Measurements from ENCODE around the gene HCCS. TPM values are rescaled to one million over a fixed set of nuclear protein-coding genes. Genes with fewer than 3 reads are reported as not detected.

The HCCS gene
- total and polyA plus RNA-seq, 2 of the 13 experiments (the other 11 are each of a cell fraction or from before 2014, with no cell fraction given) = 15.4 to 16.7 TPM

GRCh38 chrX:11066812-11067211 is 44.3 kb upstream of the HCCS start:
- ATAC-seq = no peak
- POLR2A ChIA-PET = no interaction called here

More at GRCh38 chrX:11066812-11067211, 44.3 kb upstream of the HCCS start:
- Histone ChIP-seq H4K20me1 (ENCODE audit: insufficient read depth, low read length) (no peaks in the 10 kb centered on the region), H3K4me1 (ENCODE audit: insufficient read depth, low read length) (no peaks in the 10 kb centered on the region), H3K36me3 (replicated peaks in 1 of 2; ENCODE audit: control insufficient read depth in 1 of 2, insufficient read depth in 2 of 2, low read length in 2 of 2) (no peaks in the 10 kb centered on the region), H3K9me3 (ENCODE audit: low read length) (no peaks in the 10 kb centered on the region), H3K27ac (ENCODE audit: extremely low read length, insufficient read depth, low read length) (no peak overlapping the region), H3K9ac (ENCODE audit: insufficient read depth, low read depth, low read length) (no peak overlapping the region), H3K79me2 (ENCODE audit: insufficient read depth, low read length) (no peaks in the 10 kb centered on the region), H3K4me2 (ENCODE audit: low read depth, low read length) (no peak overlapping the region), H3K4me3 (replicated peaks in 1 of 3; ENCODE audit: insufficient read depth in 1 of 3, low read depth in 2 of 3, low read length in 3 of 3) (no peak overlapping the region), H3K27me3 (ENCODE audit: control insufficient read depth in 1 of 2, insufficient read depth in 2 of 2, low read length in 2 of 2) (no peaks in the 10 kb centered on the region), H2AFZ (ENCODE audit: low read length) (no peak overlapping the region)
- 97% methylated on average over 2 of the region's 2 CpGs for WGBS (ENCODE audit: low lambda C conversion rate)
- CTCF ChIA-PET (ENCODE audit: low intra/inter-chr PET ratio, low total read pairs) = no interaction called here
- TF ChIP-seq TP53 (CRISPR knock-in tag; conservative IDR thresholded peaks at IDR 0.05) (no peak), HNF4A (CRISPR knock-in tag; IDR thresholded peaks at IDR 0.05) (no peak), ZNF547 (CRISPR knock-in tag; IDR thresholded peaks at IDR 0.05) (no peak), SPEN (CRISPR knock-in tag; IDR thresholded peaks at IDR 0.05; ENCODE audit: low read depth) (no peak), USF2 (IDR thresholded peaks at IDR 0.05; ENCODE audit: low read depth, low read length) (no peak), USF2 (CRISPR knock-in tag; IDR thresholded peaks at IDR 0.05; ENCODE audit: borderline replicate concordance) (no peak), NFE2L1 (CRISPR knock-in tag; IDR thresholded peaks at IDR 0.05; ENCODE audit: borderline replicate concordance) (no peak)
- TF ChIP-seq, protein P1, sequence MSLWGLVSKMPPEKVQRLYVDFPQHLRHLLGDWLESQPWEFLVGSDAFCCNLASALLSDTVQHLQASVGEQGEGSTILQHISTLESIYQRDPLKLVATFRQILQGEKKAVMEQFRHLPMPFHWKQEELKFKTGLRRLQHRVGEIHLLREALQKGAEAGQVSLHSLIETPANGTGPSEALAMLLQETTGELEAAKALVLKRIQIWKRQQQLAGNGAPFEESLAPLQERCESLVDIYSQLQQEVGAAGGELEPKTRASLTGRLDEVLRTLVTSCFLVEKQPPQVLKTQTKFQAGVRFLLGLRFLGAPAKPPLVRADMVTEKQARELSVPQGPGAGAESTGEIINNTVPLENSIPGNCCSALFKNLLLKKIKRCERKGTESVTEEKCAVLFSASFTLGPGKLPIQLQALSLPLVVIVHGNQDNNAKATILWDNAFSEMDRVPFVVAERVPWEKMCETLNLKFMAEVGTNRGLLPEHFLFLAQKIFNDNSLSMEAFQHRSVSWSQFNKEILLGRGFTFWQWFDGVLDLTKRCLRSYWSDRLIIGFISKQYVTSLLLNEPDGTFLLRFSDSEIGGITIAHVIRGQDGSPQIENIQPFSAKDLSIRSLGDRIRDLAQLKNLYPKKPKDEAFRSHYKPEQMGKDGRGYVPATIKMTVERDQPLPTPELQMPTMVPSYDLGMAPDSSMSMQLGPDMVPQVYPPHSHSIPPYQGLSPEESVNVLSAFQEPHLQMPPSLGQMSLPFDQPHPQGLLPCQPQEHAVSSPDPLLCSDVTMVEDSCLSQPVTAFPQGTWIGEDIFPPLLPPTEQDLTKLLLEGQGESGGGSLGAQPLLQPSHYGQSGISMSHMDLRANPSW (CRISPR knock-in tag; IDR thresholded peaks at IDR 0.05; ENCODE audit: borderline replicate concordance) = no peak
- TF ChIP-seq, protein P2, sequence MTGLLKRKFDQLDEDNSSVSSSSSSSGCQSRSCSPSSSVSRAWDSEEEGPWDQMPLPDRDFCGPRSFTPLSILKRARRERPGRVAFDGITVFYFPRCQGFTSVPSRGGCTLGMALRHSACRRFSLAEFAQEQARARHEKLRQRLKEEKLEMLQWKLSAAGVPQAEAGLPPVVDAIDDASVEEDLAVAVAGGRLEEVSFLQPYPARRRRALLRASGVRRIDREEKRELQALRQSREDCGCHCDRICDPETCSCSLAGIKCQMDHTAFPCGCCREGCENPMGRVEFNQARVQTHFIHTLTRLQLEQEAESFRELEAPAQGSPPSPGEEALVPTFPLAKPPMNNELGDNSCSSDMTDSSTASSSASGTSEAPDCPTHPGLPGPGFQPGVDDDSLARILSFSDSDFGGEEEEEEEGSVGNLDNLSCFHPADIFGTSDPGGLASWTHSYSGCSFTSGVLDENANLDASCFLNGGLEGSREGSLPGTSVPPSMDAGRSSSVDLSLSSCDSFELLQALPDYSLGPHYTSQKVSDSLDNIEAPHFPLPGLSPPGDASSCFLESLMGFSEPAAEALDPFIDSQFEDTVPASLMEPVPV (CRISPR knock-in tag; IDR thresholded peaks at IDR 0.05) = no peak
- TF ChIP-seq, protein P3, sequence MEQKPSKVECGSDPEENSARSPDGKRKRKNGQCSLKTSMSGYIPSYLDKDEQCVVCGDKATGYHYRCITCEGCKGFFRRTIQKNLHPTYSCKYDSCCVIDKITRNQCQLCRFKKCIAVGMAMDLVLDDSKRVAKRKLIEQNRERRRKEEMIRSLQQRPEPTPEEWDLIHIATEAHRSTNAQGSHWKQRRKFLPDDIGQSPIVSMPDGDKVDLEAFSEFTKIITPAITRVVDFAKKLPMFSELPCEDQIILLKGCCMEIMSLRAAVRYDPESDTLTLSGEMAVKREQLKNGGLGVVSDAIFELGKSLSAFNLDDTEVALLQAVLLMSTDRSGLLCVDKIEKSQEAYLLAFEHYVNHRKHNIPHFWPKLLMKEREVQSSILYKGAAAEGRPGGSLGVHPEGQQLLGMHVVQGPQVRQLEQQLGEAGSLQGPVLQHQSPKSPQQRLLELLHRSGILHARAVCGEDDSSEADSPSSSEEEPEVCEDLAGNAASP (CRISPR knock-in tag; IDR thresholded peaks at IDR 0.05; ENCODE audit: borderline replicate concordance) = no peak
- TF ChIP-seq, protein P4, sequence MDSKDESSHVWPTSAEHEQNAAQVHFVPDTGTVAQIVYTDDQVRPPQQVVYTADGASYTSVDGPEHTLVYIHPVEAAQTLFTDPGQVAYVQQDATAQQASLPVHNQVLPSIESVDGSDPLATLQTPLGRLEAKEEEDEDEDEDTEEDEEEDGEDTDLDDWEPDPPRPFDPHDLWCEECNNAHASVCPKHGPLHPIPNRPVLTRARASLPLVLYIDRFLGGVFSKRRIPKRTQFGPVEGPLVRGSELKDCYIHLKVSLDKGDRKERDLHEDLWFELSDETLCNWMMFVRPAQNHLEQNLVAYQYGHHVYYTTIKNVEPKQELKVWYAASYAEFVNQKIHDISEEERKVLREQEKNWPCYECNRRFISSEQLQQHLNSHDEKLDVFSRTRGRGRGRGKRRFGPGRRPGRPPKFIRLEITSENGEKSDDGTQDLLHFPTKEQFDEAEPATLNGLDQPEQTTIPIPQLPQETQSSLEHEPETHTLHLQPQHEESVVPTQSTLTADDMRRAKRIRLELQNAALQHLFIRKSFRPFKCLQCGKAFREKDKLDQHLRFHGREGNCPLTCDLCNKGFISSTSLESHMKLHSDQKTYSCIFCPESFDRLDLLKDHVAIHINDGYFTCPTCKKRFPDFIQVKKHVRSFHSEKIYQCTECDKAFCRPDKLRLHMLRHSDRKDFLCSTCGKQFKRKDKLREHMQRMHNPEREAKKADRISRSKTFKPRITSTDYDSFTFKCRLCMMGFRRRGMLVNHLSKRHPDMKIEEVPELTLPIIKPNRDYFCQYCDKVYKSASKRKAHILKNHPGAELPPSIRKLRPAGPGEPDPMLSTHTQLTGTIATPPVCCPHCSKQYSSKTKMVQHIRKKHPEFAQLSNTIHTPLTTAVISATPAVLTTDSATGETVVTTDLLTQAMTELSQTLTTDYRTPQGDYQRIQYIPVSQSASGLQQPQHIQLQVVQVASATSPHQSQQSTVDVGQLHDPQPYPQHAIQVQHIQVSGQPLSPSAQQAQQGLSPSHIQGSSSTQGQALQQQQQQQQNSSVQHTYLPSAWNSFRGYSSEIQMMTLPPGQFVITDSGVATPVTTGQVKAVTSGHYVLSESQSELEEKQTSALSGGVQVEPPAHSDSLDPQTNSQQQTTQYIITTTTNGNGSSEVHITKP (CRISPR knock-in tag; IDR thresholded peaks at IDR 0.05; ENCODE audit: low read depth) = no peak
- BruUV-seq (replicated peaks) = no TSS peak
- in situ Hi-C loops (cut with HindIII; ENCODE audit: extremely low pct_ligation_motif_present, low pct_unique_long_range_greater_than_20kb) (no loop called here), intact Hi-C loops (cut with micrococcal nuclease; ENCODE audit: unreplicated experiment) (no loop called here)
- no peak for DNase-seq (ENCODE audit: low spot score)
- no peak for FAIRE-seq

Data from HepG2 (cell line).